ENCODE data around the gene CLPTM1.

CLPTM1 gene

GRCh38 chr19:45037393-45038169, 82.4 kb downstream of the CLPTM1 start:
- peaks cover 39% of the 10 kb centered on the region for H3K36me3 ChIP-seq (ENCODE audit: control insufficient read depth, insufficient read depth, low read length)
- peaks cover 11% of the 10 kb centered on the region for H3K4me1 ChIP-seq (ENCODE audit: control insufficient read depth, insufficient read depth, low read length, poor library complexity, severe bottlenecking)
- no peaks in the 10 kb centered on the region for H3K9me3 ChIP-seq (ENCODE audit: control insufficient read depth, low read length)
- H3K27ac ChIP-seq (ENCODE audit: low read depth, low read length, severe bottlenecking) = no peak overlapping the region
- 97 to 98% methylated on average over 22 to 28 of the region's 37 CpGs for WGBS, 2 experiments (ENCODE audit: insufficient coverage in 2 of 2)
- H3K4me3 ChIP-seq (ENCODE audit: extremely low read depth, insufficient read depth, low read length, poor library complexity, severe bottlenecking) = no peak overlapping the region

GRCh38 chr19:45038931-45039893, 84.0 kb downstream of the CLPTM1 start, which contains the start of gene CLASRP:
Gene CLASRP (plus strand): TSS chr19:45039045. CDS start chr19:45040213, 1,168 bp downstream.
- Histone ChIP-seq H3K9me3 (ENCODE audit: control insufficient read depth, low read length) (no peaks in the 10 kb centered on the region), H3K36me3 (ENCODE audit: control insufficient read depth, insufficient read depth, low read length) (peaks cover 50% of the 10 kb centered on the region), H3K4me3 (ENCODE audit: extremely low read depth, insufficient read depth, low read length, poor library complexity, severe bottlenecking) (peak within 1 kb of the TSS; percentile 92), H3K27ac (ENCODE audit: low read depth, low read length, severe bottlenecking) (peak within 1 kb of the TSS; percentile 95), H3K4me1 (ENCODE audit: control insufficient read depth, insufficient read depth, low read length, poor library complexity, severe bottlenecking) (peaks cover 11% of the 10 kb centered on the region)
- 4 to 11% methylated on average over 25 to 55 of the region's 62 CpGs for WGBS, 2 experiments (ENCODE audit: insufficient coverage in 2 of 2)

DNA sequence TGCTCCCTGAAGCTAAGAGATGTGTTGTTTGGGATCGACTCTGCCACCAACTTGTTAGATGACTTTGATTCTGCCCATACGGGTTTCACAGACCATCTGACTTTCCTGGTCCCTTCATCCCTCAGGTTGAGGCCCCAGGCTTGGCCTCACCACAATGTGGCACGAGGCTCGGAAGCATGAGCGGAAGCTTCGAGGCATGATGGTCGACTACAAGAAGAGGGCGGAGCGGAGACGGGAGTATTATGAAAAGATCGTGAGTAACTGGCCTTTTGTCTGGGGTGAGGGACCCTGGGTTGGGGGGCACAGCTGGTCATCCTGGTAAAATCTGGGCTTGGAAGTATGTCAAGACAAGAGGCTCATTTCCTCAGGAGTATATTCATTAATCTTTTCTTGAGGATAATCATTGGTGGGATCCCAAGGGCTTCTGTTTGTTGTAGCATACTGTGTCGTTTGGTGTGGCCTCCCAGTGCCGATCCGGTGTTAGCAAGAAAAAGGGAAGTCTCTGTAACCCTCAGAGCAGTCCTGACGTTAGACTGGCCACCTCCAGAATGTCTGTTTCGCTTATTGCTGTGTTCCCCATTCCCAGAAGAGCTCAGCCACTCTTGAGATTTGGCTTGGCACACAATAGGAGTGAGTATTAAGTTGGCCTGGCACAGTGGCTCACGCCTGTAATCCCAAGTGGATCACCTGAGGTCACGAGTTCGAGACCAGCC, 85.0 kb downstream of the CLPTM1 start:
- WGBS, 2 experiments (ENCODE audit: insufficient coverage in 2 of 2) = 91 to 92% methylated on average over 16 to 19 of the region's 19 CpGs
- Histone ChIP-seq H3K36me3 (ENCODE audit: control insufficient read depth, insufficient read depth, low read length) (peaks cover 60% of the 10 kb centered on the region), H3K27ac (ENCODE audit: low read depth, low read length, severe bottlenecking) (no peak overlapping the region), H3K4me3 (ENCODE audit: extremely low read depth, insufficient read depth, low read length, poor library complexity, severe bottlenecking) (peak overlapping the region; percentile 92), H3K4me1 (ENCODE audit: control insufficient read depth, insufficient read depth, low read length, poor library complexity, severe bottlenecking) (peaks cover 11% of the 10 kb centered on the region), H3K9me3 (ENCODE audit: control insufficient read depth, low read length) (no peaks in the 10 kb centered on the region)

GRCh38 chr19:45041125-45041524, 85.9 kb downstream of the CLPTM1 start:
- WGBS, 2 experiments (ENCODE audit: insufficient coverage in 2 of 2) = 75 to 94% methylated on average over 2 of the region's 6 CpGs
- H3K36me3 ChIP-seq (ENCODE audit: control insufficient read depth, insufficient read depth, low read length) = peaks cover 69% of the 10 kb centered on the region

More at GRCh38 chr19:45041125-45041524, 85.9 kb downstream of the CLPTM1 start:
- peaks cover 11% of the 10 kb centered on the region for H3K4me1 ChIP-seq (ENCODE audit: control insufficient read depth, insufficient read depth, low read length, poor library complexity, severe bottlenecking)
- H3K9me3 ChIP-seq (ENCODE audit: control insufficient read depth, low read length) = no peaks in the 10 kb centered on the region
- no peak overlapping the region for H3K27ac ChIP-seq (ENCODE audit: low read depth, low read length, severe bottlenecking)
- H3K4me3 ChIP-seq (ENCODE audit: extremely low read depth, insufficient read depth, low read length, poor library complexity, severe bottlenecking) = no peak overlapping the region
